ENCODE data around the gene C2. TPM values are rescaled to one million over a fixed set of nuclear protein-coding genes. Genes with fewer than 3 reads are reported as not detected.

The C2 gene
- total and polyA plus RNA-seq, 4 donors, result 28.6 to 230 (median 132) TPM

- H3K27ac ChIP-seq (ENCODE audit: low read depth in 1 of 2, low read length in 1 of 2), result no peak overlapping the region
- no peak overlapping the region for H3K9ac ChIP-seq (ENCODE audit: insufficient read depth in 1 of 2, low read length in 2 of 2)
- H3K4me1 ChIP-seq (ENCODE audit: control insufficient read depth in 5 of 5, insufficient read depth in 5 of 5, low read length in 5 of 5), result no peaks in the 10 kb centered on the region
- H3K27me3 ChIP-seq (ENCODE audit: control insufficient read depth in 3 of 3, insufficient read depth in 3 of 3, low read length in 2 of 3), result no peaks in the 10 kb centered on the region
- no peak overlapping the region for H3K4me3 ChIP-seq
- TF ChIP-seq CTCF (IDR thresholded peaks at IDR 0.05; ENCODE audit: control extremely low read depth, extremely low read depth), result peak; percentile 24
- WGBS, 2 donors, result 79 to 80% methylated on average over 40 to 43 of the region's 43 CpGs
- DNase-seq, result no peak
- peaks cover 6 to 58% (median 45%) of the 10 kb centered on the region in 4 donors for H3K36me3 ChIP-seq (ENCODE audit: control insufficient read depth in 4 of 4, insufficient read depth in 4 of 4, low read length in 4 of 4)
- no peak for ATAC-seq (ENCODE audit: insufficient read depth, low FRiP score)
- no peaks in the 10 kb centered on the region for H3K9me3 ChIP-seq (ENCODE audit: control insufficient read depth in 4 of 4, insufficient read depth in 3 of 4, low read length in 3 of 4)
These were observed 39.0 kb upstream of the C2 start for GRCh38 chr6:31888276-31889258.

GRCh38 chr6:31889331-31889972 lies 38.1 kb upstream of the C2 start:
- no peaks in the 10 kb centered on the region for H3K27me3 ChIP-seq (ENCODE audit: control insufficient read depth in 3 of 3, insufficient read depth in 3 of 3, low read length in 2 of 3)
- H3K4me1 ChIP-seq (ENCODE audit: control insufficient read depth in 5 of 5, insufficient read depth in 5 of 5, low read length in 5 of 5), result no peaks in the 10 kb centered on the region
- WGBS, 2 donors, result 83 to 95% methylated on average over 3 of the region's 3 CpGs
- DNase-seq (no peak), ATAC-seq (ENCODE audit: insufficient read depth, low FRiP score) (no peak)
- H3K9ac ChIP-seq (ENCODE audit: insufficient read depth in 1 of 2, low read length in 2 of 2), result no peak overlapping the region
- H3K36me3 ChIP-seq (ENCODE audit: control insufficient read depth in 4 of 4, insufficient read depth in 4 of 4, low read length in 4 of 4), result peaks cover 6 to 55% (median 43%) of the 10 kb centered on the region in 4 donors
- no peak overlapping the region for H3K4me3 ChIP-seq
- H3K27ac ChIP-seq (ENCODE audit: low read depth in 1 of 2, low read length in 1 of 2), result no peak overlapping the region
- no peak for TF ChIP-seq CTCF (IDR thresholded peaks at IDR 0.05; ENCODE audit: control extremely low read depth, extremely low read depth)
- no peaks in the 10 kb centered on the region for H3K9me3 ChIP-seq (ENCODE audit: control insufficient read depth in 4 of 4, insufficient read depth in 3 of 4, low read length in 3 of 4)

DNA sequence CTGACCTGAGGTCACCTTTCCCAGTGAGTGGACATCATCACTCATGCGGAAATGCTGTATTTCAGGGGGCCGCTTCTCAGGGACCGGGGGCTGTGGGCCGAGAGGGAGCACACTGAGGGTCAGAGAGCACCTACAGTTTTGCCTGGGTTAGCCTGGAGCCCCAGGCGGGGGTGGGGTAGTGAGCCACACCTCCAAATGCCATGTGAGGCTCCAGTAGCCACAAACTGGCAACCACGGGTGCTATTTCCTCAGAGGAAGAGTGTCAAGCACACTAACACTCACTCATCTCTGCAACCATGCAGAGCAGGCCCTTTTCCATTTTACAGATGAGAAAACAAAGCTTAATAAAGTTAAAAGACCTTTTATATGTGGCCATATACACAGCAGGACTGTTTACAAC lies 34.7 kb upstream of the C2 start:
- Histone ChIP-seq H3K4me1 (ENCODE audit: control insufficient read depth in 5 of 5, insufficient read depth in 5 of 5, low read length in 5 of 5) (peaks cover 0 to 7% (median 0%) of the 10 kb centered on the region in 5 donors), H3K36me3 (ENCODE audit: control insufficient read depth in 4 of 4, insufficient read depth in 4 of 4, low read length in 4 of 4) (peaks cover 3 to 41% (median 35%) of the 10 kb centered on the region in 4 donors), H3K4me3 (no peak overlapping the region), H3K27ac (ENCODE audit: low read depth in 1 of 2, low read length in 1 of 2) (no peak overlapping the region), H3K27me3 (ENCODE audit: control insufficient read depth in 3 of 3, insufficient read depth in 3 of 3, low read length in 2 of 3) (no peaks in the 10 kb centered on the region), H3K9ac (ENCODE audit: insufficient read depth in 1 of 2, low read length in 2 of 2) (no peak overlapping the region), H3K9me3 (ENCODE audit: control insufficient read depth in 4 of 4, insufficient read depth in 3 of 4, low read length in 3 of 4) (no peaks in the 10 kb centered on the region)
- no peak for TF ChIP-seq CTCF (IDR thresholded peaks at IDR 0.05; ENCODE audit: control extremely low read depth, extremely low read depth)
- ATAC-seq (ENCODE audit: insufficient read depth, low FRiP score), result no peak
- DNase-seq, result no peak
- WGBS, 2 donors, result 76 to 81% methylated on average over 6 of the region's 6 CpGs

All from lung (tissue), 12 donors.